ENCODE results near the gene FMNL3. TPM values are rescaled to one million over a fixed set of nuclear protein-coding genes. Genes with fewer than 3 reads are reported as not detected.

The FMNL3 gene
- total RNA-seq, 4 donors from 2014 or later: 9.6 to 14.6 (median 12.8) TPM

GRCh38 chr12:49632401-49632800 lies 74.8 kb downstream of the FMNL3 start:
- WGBS: 94% methylated on average over 7 of the region's 9 CpGs
- TF ChIP-seq, protein P1, sequence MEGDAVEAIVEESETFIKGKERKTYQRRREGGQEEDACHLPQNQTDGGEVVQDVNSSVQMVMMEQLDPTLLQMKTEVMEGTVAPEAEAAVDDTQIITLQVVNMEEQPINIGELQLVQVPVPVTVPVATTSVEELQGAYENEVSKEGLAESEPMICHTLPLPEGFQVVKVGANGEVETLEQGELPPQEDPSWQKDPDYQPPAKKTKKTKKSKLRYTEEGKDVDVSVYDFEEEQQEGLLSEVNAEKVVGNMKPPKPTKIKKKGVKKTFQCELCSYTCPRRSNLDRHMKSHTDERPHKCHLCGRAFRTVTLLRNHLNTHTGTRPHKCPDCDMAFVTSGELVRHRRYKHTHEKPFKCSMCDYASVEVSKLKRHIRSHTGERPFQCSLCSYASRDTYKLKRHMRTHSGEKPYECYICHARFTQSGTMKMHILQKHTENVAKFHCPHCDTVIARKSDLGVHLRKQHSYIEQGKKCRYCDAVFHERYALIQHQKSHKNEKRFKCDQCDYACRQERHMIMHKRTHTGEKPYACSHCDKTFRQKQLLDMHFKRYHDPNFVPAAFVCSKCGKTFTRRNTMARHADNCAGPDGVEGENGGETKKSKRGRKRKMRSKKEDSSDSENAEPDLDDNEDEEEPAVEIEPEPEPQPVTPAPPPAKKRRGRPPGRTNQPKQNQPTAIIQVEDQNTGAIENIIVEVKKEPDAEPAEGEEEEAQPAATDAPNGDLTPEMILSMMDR (IDR thresholded peaks at IDR 0.05): no peak
- TF ChIP-seq POLR2AphosphoS5 (IDR thresholded peaks at IDR 0.05) (no peak), EP300 (IDR thresholded peaks at IDR 0.05) (no peak), POLR2A (IDR thresholded peaks at IDR 0.05; ENCODE audit: low read depth) (no peak)

GRCh38 chr12:49631336-49631907 lies 75.8 kb downstream of the FMNL3 start:
- WGBS: 89% methylated on average over 5 of the region's 6 CpGs
- H3K27ac ChIP-seq (replicated peaks in 1 of 4): no peak overlapping the region
- intact Hi-C loops (cut with DNase I): no loop called here

More at GRCh38 chr12:49632401-49632800, 74.8 kb downstream of the FMNL3 start:
- Histone ChIP-seq H3K36me3 (peaks cover 0 to 51% (median 31%) of the 10 kb centered on the region in 4 donors), H3K4me3 (no peak overlapping the region), H3K4me1 (peaks cover 11 to 20% (median 12%) of the 10 kb centered on the region in 4 donors), H3K27ac (replicated peaks in 1 of 4) (no peak overlapping the region), H3K27me3 (no peaks in the 10 kb centered on the region), H3K9me3 (no peaks in the 10 kb centered on the region)
- intact Hi-C loops (cut with DNase I): no loop called here
- no peak for DNase-seq (ENCODE audit: extremely low spot score)

DNA sequence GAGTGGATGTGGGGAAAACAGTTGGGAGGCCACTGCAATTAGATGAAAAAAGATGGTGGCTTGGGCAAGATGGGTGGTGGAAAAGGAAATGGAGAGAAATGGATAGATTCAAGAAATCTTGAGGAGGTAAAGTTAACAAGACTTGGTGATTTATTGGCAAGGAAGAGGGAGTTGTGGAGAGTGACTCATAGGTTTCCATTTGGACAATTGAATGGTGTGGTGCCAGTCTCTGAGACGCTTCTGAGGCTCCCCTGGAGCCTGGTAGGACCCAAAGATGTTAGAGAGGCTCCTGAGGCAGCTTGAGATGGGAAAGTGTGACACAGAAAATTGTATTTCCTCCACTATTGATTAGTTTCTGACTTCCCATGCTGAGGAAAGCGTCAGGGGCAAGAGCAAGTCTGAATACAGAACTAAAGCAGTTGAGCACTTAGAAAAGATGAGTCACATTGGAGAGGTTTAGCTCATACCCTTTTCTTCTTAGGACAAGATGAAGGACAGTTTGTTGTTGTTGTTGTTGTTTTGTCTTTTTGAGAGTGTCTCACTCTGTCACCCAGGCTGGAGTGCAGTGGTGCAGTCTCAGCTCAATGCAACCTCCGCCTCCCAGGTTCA lies 79.3 kb downstream of the FMNL3 start:
- TF ChIP-seq, protein P1 (IDR thresholded peaks at IDR 0.05): no peak
- TF ChIP-seq POLR2AphosphoS5 (IDR thresholded peaks at IDR 0.05): no peak
- no peak for TF ChIP-seq POLR2A (IDR thresholded peaks at IDR 0.05; ENCODE audit: low read depth)
- no peak for TF ChIP-seq EP300 (IDR thresholded peaks at IDR 0.05)
- Histone ChIP-seq H3K4me1 (peaks cover 0 to 32% (median 22%) of the 10 kb centered on the region in 4 donors), H3K9me3 (no peaks in the 10 kb centered on the region), H3K4me3 (no peak overlapping the region), H3K27me3 (no peaks in the 10 kb centered on the region), H3K36me3 (peaks cover 0 to 16% (median 11%) of the 10 kb centered on the region in 4 donors), H3K27ac (replicated peaks in 1 of 4) (no peak overlapping the region)
- intact Hi-C loops (cut with DNase I): loop anchor here (10.0 kb wide), 1 partner anchor 263 kb away; the partner anchor contains the start of gene SPATS2
- DNase-seq (ENCODE audit: extremely low spot score): no peak
- 86% methylated on average over 3 of the region's 3 CpGs for WGBS

More at GRCh38 chr12:49631336-49631907, 75.8 kb downstream of the FMNL3 start:
- no peak for DNase-seq (ENCODE audit: extremely low spot score)
- no peak for TF ChIP-seq EP300 (IDR thresholded peaks at IDR 0.05)
- TF ChIP-seq, protein P1 (IDR thresholded peaks at IDR 0.05): no peak
- TF ChIP-seq POLR2AphosphoS5 (IDR thresholded peaks at IDR 0.05): no peak
- no peak for TF ChIP-seq POLR2A (IDR thresholded peaks at IDR 0.05; ENCODE audit: low read depth)
- Histone ChIP-seq H3K36me3 (peaks cover 0 to 48% (median 31%) of the 10 kb centered on the region in 4 donors), H3K9me3 (no peaks in the 10 kb centered on the region), H3K27me3 (no peaks in the 10 kb centered on the region), H3K4me1 (peaks cover 1 to 11% (median 2%) of the 10 kb centered on the region in 4 donors), H3K4me3 (no peak overlapping the region)

DNA sequence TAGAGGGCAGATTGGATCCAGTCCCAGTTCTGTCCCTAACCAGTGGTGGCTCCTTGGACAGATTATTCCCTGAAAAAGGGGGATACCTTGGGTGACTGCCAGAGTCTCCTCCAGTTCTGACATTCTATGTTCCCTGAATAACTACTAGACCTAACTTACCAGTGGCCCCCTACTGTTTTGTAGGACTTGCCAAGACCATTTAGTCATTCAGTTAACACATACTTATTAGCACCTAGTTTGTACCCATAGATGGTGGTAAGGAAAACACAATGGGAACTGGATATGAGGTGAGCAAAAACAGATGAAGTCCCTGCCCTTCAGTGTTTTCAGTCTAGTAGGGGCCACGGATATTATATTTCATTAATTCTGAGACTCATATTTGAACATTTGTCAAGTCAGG lies 80.4 kb downstream of the FMNL3 start:
- no peaks in the 10 kb centered on the region for H3K9me3 ChIP-seq
- no peak for TF ChIP-seq POLR2AphosphoS5 (IDR thresholded peaks at IDR 0.05)
- no peak for TF ChIP-seq EP300 (IDR thresholded peaks at IDR 0.05)
- TF ChIP-seq, protein P1 (IDR thresholded peaks at IDR 0.05): no peak
- no peak for TF ChIP-seq POLR2A (IDR thresholded peaks at IDR 0.05; ENCODE audit: low read depth)
- 87% methylated on average over 1 of the region's 1 CpG for WGBS
- H3K27me3 ChIP-seq: no peaks in the 10 kb centered on the region
- intact Hi-C loops (cut with DNase I): loop anchor here (10.0 kb wide), 1 partner anchor 262 kb away; the partner anchor contains the start of gene SPATS2
- no peak overlapping the region for H3K4me3 ChIP-seq
- no peak for DNase-seq (ENCODE audit: extremely low spot score)
- H3K36me3 ChIP-seq: peaks cover 0 to 6% (median 6%) of the 10 kb centered on the region in 4 donors
- peaks cover 9 to 42% (median 31%) of the 10 kb centered on the region in 4 donors for H3K4me1 ChIP-seq
- no peak overlapping the region for H3K27ac ChIP-seq (replicated peaks in 1 of 4)

Measured in esophagus muscularis mucosa (tissue), 4 donors.